Measurements from ENCODE around the gene SEC11C. TPM values are rescaled to one million over a fixed set of nuclear protein-coding genes. Genes with fewer than 3 reads are reported as not detected.

Gene SEC11C
- polyA plus RNA-seq, 1 of the 3 experiments (the other 2 are of a cell fraction): 21.7 TPM

GRCh38 chr18:59189746-59190145, 50.1 kb downstream of the SEC11C start (continued):
- no peak for TF ChIP-seq RFX5 (IDR thresholded peaks at IDR 0.05; ENCODE audit: low read length)
- no peak for TF ChIP-seq CTCF (IDR thresholded peaks at IDR 0.05)
- no peak for TF ChIP-seq PBX3 (IDR thresholded peaks at IDR 0.05)

- Histone ChIP-seq H3K4me3 (ENCODE audit: low read depth in 2 of 2, low read length in 1 of 2) (no peak overlapping the region), H3K9me2 (no peaks in the 10 kb centered on the region), H3F3A (replicated peaks; ENCODE audit: insufficient read depth) (no peaks in the 10 kb centered on the region), H2AFZ (ENCODE audit: low read depth) (no peak overlapping the region), H3K79me2 (ENCODE audit: insufficient read depth) (no peaks in the 10 kb centered on the region), H3K9me3 (no peaks in the 10 kb centered on the region), H3K27ac (ENCODE audit: low read depth in 2 of 2, low read length in 1 of 2) (no peak overlapping the region), H3K4me2 (no peak overlapping the region), H3K4me1 (ENCODE audit: control insufficient read depth in 1 of 2, insufficient read depth in 2 of 2, low read depth in 1 of 2, low read length in 1 of 2) (no peaks in the 10 kb centered on the region), H3K9ac (no peak overlapping the region), H4K20me1 (ENCODE audit: insufficient read depth) (no peaks in the 10 kb centered on the region), H3K36me3 (replicated peaks in 1 of 2; ENCODE audit: control insufficient read depth in 1 of 2, insufficient read depth in 2 of 2, low read length in 1 of 2) (no peaks in the 10 kb centered on the region), H3K27me3 (ENCODE audit: insufficient read depth) (peaks cover 25% of the 10 kb centered on the region; the same call in 1 of the 2 replicates)
- DNase-seq: no peak
- CTCF ChIA-PET: no interaction called here
- POLR2A ChIA-PET: no interaction called here
- no peak for TF ChIP-seq CTCF (IDR thresholded peaks at IDR 0.05)
- TF ChIP-seq RCOR1 (IDR thresholded peaks at IDR 0.05; ENCODE audit: low read length): no peak
- TF ChIP-seq TCF12 (IDR thresholded peaks at IDR 0.05): no peak
- no peak for TF ChIP-seq USF1 (IDR thresholded peaks at IDR 0.05; ENCODE audit: borderline replicate concordance, low read depth)
- TF ChIP-seq NRF1 (IDR thresholded peaks at IDR 0.05; ENCODE audit: low read depth, low read length): no peak
- no peak for TF ChIP-seq MXI1 (IDR thresholded peaks at IDR 0.05; ENCODE audit: low read depth, low read length)
- no peak for TF ChIP-seq RAD21 (IDR thresholded peaks at IDR 0.05; ENCODE audit: low read length)
- no peak for TF ChIP-seq SIN3A (IDR thresholded peaks at IDR 0.05; ENCODE audit: borderline replicate concordance, low read depth, low read length)
- no peak for TF ChIP-seq CHD2 (IDR thresholded peaks at IDR 0.05; ENCODE audit: low read length, partially characterized antibody)
- TF ChIP-seq MAX (IDR thresholded peaks at IDR 0.05; ENCODE audit: low read depth): no peak
- no peak for TF ChIP-seq FOSL2 (IDR thresholded peaks at IDR 0.05; ENCODE audit: borderline replicate concordance, low read depth)
- TF ChIP-seq JUND (IDR thresholded peaks at IDR 0.05): no peak
- TF ChIP-seq TEAD4 (IDR thresholded peaks at IDR 0.05; ENCODE audit: borderline replicate concordance, insufficient read depth): no peak
- no peak for TF ChIP-seq MEF2A (IDR thresholded peaks at IDR 0.05; ENCODE audit: borderline replicate concordance, low read depth)
- WGBS (ENCODE audit: low lambda C conversion rate): 22% methylated on average over 4 of the region's 4 CpGs
These were observed 56.6 kb downstream of the SEC11C start for GRCh38 chr18:59196161-59196725.

All from SK-N-SH (cell line).